ENCODE data around the gene C18orf54.
A peak's percentile ranks its signal among the peaks of the same experiment; 100 is the strongest.
"Not testable (repeated sequence)": the region's sequence is repeated elsewhere in the genome, so short reads cannot be mapped to it uniquely, and the experiment has no call there.

The C18orf54 gene

DNA sequence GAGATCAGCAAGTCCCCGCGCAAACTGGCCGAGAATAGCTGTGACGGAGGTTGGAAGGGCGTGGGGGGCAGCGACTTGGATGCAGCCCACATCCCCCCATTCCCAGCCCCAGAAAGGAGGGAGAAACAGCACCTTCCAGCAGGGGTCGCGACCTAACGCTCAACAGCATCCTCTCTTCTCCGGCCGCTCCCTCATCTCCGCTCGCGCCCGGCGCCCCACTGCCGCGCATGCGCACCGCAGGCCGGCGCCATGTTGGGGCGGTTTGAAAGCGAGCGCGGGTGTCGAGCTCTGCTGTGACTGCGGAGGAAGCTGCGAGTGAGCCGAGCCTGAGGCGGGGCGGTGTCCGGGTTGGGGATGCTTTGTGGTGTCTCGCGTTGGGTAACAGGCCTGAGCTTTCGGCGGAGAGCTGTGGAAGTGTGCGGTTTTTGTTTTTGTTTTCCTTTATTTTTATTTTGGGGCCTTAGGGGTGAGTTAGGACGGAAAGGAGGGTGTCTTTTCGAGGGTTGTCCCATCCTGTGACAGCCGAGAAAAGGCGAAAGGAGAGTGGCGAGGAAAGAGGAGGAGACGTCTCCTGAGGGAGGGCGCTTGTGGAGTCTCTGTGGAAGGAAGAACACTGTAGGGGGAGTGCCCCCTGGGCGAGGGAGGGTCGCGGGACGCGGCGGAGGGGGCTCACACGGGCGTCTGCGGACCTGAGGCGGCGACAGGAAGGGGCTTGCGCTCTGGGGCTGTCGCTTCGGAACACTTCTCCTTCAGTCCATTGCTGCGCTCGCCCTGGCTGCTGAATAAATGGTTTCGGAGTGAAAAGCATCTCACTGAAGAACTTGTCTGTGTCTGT lies at the start of gene C18orf54, which contains the start of gene STARD6:
Gene C18orf54, plus strand, starts transcription at position 247 of the 835 bp plus-strand sequence. CDS start 2,667 bp downstream, outside the sequence.
Gene STARD6, minus strand, starts transcription at position 199 of the 835 bp plus-strand sequence. CDS start 3,285 bp downstream, outside the sequence.
- peak; percentile 84 to 89 for DNase-seq

DNA sequence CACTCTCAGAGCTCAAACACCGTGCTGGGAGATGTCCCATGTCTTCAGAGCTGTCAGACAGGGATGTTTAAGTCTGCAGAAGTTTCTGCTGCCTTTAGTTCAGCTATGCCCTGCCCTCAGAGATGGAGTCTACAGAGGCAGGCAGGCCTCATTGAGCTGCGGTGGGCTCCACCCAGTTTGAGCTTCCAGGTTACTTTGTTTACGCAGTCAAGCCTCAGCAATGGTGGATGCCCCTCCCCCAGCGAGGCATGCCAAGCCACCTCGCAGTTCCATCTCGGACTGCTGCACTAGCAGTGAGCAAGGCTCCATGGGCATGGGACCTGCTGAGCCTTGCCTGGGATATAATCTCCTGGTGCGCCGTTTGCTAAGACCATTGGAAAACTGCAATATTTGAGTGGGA lies 48.1 kb upstream of the C18orf54 start:
- not testable (repeated sequence) for DNase-seq

DNA sequence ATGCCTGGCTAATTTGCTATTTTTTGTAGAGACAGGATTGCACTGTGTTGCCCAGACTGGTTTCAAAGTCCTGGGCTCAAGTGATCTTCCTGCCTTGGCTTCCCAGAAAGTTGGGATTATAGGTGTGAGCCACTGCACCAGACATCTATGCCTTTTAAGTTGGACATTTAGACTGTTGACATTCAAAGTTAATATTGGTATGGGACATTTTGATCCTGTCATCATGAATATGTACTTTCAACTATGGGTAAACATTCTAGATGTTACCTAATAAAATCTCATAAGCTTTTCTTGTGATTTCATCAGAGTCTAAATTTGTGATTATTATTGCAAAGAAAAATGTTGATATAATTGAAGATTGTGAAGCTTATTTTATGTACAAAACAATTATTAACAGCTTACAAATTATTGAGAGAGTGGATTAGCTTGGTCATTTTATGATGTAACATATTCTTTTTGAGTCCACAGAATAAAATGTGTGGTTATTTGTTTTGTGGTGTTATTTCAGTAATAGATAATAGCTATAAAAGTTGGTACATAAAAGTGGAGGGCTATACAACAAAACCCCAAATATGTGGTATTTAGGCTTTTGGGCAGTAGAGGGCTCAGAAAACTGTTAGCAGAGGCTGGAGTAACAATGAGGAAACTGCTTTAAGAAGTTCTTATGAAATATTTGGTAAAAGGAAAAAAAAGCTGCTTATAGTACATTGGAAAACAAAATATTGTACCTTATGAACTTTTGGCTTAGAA lies 41.5 kb upstream of the C18orf54 start:
- DNase-seq, result no peak

DNA sequence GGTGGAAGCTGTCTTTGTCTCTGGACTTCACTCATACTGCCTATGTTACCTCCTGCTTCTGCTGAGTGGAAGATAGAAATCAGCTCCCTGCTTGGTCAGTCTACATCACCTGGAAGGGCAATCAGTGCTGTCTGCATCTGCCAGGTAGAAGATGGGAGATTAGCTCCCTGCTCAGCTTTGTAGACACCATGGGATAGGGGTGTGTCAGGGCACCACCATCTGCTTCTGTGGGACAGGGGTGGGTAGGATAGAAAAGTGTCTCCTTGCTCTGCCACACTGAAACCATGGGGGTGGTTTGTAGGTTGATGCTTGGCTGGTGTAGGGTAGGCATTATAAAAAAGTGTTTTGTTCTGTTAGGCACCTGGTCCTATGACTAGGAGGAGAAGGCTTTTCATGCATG lies 34.1 kb upstream of the C18orf54 start:
- DNase-seq, result no peak

DNA sequence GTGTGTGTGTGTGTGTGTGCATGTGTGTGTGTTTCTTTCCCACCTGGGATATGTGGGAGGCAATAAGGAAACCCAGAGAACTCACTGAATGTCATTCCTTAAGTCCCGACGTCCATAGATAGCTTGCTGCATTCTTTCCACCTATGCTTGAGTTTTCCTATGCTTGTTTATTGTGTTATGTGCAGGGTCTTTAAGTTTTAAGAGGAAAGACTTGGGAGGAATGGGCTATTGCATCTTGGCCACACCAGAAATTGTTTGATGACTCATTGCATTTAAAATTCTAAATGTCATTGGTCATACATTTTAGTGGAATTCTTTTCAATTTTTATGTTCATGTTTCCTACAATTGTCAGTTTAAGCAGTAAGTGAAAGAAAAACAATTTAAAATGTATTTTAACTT lies 33.7 kb upstream of the C18orf54 start:
- DNase-seq, result no peak

DNA sequence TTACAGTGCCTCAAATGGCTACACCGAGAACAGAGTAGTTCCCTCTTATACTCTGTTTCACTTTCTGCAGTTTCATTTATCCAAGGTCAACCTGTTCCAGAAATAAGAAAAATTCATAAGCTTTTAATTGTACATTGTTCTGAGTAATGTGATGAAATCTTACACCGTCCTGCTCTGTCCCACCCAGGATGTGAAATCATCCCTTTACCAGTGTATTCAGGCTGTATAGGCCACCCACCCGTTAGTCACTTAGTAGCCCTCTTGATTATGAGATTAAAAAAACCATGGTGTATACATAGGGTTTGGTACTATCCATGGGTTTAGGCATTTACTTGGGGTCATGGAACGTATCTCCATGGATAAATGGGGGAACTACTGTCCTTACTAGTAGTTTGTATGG lies 29.9 kb upstream of the C18orf54 start:
- DNase-seq, result no peak

DNA sequence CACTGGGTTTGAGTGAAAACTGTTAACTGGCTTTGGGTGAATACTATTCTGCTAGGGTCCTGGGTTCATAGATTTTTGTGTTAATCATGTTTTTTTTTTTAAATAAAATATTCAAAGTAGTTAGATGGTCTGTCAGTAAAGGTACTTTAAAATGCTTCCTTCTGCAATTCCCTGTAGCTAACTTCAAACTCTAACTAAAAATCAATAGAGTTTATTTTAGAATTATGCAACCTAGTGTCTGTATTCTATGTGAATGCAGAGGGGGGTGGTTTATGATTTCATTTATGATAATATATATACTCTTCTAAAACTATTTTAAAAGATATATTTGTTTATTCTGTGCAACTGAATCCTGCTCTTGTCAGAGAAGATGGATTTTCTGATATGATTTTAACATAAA lies 27.9 kb upstream of the C18orf54 start:
- DNase-seq, result no peak

DNA sequence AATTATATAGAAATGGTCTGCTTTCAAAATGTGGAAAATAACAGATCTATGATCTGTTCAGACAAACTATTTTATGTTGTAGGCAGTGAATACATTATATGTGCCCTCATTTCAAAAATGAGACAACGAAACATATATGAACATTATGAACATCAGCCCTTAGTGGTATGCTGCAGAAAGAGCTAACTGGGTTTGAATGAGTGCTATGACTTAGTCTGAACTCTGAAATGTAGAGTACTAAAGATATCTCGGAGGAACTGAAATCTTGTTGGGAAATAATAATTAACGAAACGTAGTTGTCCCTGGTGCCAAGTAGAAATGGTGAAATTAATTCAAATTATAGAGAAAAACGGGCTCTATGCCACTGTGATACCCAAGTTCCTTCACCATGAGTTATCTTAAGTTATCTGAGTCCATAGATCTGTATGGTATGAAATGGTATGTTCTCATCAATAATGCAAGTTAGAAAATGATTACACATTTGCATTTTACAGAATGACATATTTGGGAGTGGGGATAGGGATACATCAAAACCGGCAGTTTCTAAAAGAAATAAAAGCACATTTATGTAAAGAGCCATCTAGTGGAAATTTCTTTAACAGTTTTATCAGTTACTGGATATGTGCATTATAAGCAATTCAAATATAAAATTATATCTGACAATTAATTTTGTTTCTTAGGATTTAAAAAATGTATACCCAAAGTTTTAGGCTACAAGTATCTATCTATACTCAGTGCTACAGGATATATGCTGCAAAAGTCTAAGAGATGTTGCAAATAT lies 26.7 kb upstream of the C18orf54 start:
- no peak for DNase-seq

DNA sequence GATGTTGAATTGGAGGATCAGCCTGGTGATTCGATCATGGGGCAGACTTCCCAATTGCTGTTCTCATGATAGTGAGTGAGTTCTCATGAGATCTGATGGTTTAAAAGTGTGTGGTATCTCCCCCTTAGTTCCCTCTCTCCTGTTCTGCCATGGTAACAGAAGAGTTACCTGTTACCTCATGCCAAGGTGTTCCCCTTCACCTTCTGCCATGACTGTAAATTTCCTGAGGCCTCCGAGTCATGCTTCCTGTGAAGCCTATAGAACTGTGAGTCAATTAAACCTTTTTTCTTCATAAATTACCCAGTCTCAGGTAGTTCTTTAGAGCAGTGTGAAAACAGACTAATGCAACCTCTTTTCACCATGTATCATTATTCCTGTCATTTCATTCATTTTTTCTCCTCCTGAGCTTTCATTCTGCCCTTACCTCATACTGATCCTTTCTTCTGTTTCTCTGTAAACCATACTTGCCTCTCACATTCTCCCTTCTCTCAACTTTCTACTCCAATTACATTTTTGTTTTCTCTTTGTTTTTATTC lies 22.0 kb upstream of the C18orf54 start:
- no peak for DNase-seq

DNA sequence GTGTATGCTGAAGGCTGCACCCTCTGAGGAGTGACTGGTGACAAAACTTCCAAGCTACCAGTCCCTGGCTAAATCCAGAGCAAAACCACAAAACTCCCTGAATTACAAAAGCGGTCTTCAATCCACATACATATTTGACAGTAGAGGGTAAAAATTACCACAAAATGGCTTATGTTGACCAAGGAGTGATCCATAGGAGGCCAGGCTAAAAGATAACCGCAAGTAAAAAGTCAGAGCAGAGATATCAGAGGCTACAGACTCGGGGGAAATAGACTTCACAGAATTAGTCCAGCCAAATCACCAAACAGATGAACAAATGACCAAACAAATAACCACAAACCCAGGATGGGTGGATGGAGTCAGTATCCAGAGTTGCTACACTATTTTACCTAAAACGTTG lies 19.5 kb upstream of the C18orf54 start:
- DNase-seq, result no peak

DNA sequence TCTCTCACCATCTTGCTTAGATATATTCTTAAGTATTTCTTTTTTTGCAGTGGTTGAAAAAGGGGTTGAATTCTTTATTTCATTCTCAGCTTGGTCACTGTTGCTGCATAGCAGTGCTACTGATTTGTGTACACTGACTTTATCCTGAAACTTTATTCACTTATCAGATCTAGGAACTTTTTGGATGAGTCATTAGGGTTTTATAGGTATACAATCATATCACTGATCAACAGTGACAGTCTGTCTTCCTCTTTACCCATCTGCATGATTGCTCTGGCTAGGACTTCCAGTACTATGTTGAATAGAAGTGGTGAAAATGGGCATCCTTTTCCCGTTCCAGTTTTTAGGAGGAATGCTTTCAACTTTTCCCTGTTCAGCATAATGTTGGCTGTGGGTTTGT lies 6.5 kb upstream of the C18orf54 start:
- no peak for DNase-seq

DNA sequence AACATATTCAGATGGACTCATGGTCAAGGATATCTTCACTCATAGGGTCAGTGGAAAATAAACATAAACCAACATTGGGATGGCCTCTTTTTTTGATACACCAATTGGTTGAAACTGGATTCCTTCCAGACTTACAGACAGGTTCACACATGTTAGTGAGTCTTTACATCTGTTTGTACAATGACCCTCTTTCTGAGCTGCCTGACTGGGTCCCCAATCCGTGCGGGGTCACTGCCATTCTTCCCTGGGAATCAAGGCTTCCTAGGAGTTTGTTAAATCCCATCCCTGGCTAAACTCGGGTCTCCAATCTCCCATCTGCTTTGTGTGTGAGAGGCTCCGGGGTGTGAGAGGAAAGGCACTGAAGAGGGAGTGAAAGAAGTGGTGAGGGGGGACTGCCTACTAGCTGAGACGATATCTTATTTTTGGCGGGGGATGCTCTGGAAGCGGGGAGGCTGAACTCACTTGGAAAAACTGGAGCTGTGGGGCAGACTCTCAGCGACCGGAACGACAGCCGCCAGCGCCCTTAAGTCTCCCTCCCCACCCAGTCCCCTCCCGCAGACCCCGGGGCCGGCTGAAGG lies 535 bp upstream of the C18orf54 start:
- DNase-seq, result no peak

DNA sequence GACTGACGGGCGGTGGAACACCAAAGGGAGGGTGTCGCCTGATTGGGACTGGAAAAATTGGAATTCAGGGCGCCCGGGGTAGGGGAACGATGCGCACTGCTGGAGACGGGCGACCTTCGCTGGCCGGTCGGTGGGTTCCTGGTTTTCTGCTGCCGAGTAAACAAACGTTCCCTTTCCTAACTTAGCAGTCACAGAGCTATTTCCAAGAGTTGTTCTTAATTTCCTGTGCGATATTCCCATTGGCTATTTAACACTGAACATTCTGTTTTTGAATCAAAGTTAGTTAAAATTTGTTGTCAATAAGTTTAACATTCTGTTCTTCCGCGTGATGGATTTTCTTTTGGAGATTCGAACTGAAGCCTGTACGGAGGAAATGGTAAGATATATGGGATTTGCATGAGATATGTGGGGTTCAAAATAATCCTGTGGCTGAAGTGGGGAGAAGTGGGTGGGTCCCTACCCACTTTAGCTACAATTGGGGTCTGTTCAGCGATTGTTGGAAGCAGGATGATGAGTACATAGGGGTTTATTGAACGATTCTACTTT lies 862 bp downstream of the C18orf54 start:
- no peak for DNase-seq

DNA sequence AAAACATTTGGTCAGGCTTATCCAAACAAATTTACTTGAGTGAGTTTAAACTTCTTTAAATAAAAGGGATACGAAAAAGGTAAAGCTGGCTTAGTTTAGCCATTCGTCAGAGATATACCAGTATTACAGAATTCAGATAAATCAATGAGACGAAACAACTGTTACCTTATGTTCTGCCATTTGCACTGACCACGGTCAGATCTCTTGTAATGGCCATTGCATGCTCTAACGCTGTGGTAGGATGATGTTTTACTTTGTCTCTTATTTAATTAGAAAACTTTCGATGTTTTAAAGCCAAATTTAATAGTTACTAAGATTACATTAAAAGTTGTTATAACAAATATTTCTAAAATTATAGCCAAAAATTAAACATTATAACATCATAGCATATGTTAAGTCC lies 1.5 kb downstream of the C18orf54 start:
- no peak for DNase-seq

DNA sequence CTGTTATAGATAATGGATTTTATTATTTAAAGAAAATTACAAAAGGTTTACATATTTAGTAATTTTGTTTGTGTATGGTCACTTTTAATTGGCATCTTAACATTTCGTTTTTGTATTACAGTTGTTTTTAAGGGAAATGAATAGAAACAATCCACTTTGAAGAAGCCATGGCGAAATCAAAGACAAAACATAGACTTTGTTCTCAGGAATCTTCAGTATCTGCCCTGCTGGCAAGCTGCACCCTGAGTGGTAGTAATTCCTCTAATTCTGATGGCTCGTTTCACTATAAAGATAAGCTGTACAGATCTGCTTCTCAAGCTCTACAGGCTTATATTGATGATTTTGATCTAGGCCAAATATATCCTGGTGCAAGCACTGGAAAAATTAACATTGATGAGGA lies 2.7 kb downstream of the C18orf54 start:
- no peak for DNase-seq

DNA sequence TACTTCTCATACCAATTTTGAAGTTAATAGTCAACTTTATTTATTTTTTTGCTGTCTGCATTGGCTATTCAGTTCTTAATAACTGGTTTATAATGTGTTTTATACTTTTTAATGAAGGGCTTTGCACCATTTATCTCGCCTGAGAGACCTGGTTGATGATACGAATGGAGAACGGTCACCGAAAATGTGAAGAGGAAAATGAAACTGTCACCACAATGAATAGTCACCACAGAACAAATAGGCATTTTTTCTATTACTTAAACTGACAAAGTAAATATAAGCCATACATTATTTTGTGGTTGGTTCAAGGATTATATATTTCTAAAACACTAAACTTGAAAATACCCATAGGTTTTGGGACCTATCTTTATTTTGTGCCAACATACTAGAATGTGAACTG lies 20.4 kb downstream of the C18orf54 start:
- no peak for DNase-seq

DNA sequence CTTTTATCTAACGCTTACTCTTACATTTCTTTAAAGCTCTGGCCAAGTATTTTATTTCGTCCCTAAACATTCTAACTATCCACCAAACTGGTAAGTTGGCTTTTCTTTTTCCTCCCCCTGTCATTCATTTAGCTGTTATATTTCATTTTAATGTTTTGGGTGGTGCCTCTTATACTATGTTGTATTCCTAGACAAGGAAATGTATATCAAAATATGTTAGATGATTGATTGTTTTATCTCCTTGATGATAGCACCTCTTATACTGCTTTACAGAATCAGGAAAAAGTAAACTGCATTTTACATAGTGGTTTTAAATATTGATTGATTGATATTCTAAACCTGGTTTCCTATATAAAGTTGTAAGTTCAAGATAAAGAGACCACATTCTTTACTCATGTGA lies 23.9 kb downstream of the C18orf54 start:
- DNase-seq, result no peak

DNA sequence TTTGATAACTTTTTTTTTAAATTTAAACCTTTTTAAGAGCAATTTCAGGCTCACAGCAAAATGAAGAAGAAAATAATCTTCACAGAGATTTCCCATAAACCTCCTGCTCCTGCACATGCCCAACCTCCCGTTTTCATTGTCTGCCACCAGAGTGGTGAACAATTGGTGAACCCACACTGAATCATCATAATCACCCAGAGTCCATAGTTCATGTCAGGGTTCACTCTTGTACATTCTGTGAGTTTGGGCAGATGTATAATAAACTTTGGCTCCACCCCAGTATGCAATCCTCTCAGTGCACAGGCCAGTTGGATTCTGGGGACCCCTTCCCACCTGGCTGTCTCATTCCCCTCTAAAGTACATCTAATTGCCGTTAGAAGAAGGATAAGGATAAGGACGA lies 24.4 kb downstream of the C18orf54 start:
- DNase-seq, result no peak

DNA sequence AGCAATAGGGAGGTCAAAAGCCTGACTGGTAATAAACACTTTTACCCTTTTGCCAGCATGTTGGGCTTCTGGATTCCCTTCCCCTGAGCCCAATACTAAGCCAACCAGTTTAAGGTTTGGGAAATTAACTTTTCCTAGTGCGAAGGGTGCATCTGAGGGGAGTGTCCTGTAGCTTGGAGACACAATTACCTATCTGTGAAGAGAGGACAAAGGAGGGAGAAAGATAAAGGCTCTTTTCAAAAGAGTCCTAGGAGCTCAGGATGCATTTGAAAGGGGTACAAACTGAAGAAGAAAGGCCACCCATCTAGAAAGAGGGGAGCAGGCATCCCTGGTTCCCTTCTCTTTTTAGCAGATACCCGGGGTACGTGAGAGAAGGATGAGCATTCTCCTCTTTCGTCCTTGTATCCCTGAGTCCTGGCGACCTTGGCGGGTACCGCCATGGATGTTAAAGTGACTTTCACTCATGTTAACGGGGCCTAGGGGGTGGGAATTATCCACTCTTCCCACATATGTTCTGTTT lies 25.1 kb downstream of the C18orf54 start:
- no peak for DNase-seq

DNA sequence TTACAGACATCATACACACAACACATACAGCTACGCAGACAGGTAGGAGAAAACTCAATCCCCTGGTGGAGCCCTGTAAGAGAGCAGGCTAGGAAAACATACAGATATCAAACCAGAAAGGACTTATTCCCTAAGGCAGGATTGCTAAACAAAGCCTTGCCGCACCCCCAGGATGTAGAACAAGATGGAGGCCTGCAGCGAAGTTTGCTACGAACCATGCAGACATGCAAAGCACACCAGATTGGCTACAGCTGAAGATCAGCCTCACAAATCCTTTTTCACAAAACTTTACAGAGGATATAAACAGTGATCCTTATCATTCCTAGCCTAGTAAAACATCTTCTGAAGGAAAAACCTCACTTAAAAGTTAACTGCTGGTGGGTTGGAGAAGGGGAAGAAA lies 28.3 kb downstream of the C18orf54 start:
- DNase-seq, result no peak

DNA sequence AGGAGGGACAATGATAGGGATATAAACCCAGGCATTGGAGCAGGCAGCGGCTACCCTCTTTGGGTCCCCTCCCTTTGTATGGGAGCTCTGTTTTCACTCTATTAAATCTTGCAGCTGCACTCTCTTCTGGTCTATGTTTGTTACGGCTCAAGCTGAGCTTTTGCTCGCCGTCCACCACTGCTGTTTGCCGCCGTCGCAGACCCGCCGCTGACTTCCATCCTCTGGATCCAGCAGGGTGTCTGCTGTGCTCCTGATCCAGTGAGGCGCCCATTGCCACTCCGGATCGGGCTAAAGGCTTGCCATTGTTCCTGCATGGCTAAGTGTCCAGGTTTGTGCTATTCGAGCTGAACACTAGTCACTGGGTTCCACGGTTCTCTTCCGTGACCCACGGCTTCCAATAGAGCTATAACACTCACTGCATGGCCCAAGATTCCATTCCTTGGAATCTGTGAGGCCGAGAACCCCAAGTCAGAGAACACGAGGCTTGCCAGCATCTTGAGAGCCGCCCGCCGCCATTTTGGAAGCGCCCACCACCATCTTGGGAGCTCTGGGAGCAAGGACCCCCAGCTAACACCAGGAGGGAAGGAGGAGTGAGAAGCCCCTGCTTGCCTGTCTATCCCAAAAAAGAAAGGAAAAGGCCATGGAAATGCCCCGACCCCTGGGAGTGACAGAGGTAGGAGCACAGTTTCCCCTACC lies 29.2 kb downstream of the C18orf54 start:
- not testable (repeated sequence) for DNase-seq
